Measurements from ENCODE around the gene GRK5.

The GRK5 gene

DNA sequence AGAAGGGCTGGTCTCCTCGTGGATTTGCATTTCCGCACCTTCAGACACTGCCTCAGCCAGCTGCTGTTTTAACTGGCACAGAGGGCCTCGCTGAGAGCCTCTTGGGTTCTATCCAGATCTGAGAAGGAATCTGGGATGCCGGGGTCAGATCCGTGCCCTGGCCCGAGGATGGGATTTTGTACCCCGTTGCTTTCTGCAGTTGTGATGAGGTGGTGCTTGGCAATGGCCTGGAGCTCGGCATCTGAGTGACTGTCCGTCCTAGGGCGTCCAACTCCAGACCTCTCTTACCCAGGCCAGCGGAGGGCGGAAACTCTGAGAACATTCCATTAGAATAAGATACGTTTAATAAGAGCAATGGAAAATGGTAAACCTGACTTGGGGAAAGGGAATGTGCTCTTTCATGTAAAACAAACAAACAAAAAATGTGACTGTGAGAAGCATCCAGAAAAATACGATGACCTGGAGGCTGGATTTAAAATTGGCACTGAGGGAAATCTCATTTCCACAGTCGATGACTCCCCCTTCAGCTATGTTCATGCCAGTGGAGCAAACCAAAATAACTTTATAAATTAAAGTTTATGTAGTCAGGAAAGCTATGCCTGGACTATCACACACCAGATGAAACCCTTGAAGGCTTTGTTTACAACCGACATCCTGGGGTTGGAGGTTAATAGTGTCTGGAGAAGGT lies 39.6 kb downstream of the GRK5 start:
- no peak for DNase-seq (ENCODE audit: low read depth)
- TF ChIP-seq, protein P1, sequence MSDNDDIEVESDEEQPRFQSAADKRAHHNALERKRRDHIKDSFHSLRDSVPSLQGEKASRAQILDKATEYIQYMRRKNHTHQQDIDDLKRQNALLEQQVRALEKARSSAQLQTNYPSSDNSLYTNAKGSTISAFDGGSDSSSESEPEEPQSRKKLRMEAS (IDR thresholded peaks at IDR 0.05; ENCODE audit: low read depth, low read length): no peak
- TF ChIP-seq, protein P2, sequence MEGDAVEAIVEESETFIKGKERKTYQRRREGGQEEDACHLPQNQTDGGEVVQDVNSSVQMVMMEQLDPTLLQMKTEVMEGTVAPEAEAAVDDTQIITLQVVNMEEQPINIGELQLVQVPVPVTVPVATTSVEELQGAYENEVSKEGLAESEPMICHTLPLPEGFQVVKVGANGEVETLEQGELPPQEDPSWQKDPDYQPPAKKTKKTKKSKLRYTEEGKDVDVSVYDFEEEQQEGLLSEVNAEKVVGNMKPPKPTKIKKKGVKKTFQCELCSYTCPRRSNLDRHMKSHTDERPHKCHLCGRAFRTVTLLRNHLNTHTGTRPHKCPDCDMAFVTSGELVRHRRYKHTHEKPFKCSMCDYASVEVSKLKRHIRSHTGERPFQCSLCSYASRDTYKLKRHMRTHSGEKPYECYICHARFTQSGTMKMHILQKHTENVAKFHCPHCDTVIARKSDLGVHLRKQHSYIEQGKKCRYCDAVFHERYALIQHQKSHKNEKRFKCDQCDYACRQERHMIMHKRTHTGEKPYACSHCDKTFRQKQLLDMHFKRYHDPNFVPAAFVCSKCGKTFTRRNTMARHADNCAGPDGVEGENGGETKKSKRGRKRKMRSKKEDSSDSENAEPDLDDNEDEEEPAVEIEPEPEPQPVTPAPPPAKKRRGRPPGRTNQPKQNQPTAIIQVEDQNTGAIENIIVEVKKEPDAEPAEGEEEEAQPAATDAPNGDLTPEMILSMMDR (IDR thresholded peaks at IDR 0.05; ENCODE audit: low read depth, low read length): no peak
- TF ChIP-seq MYC (IDR thresholded peaks at IDR 0.05; ENCODE audit: low read depth, low read length) (no peak), POLR2A (IDR thresholded peaks at IDR 0.05; ENCODE audit: extremely low read depth, insufficient read length) (no peak)
- no peak overlapping the region for H3K4me3 ChIP-seq (ENCODE audit: low read depth, low read length)

DNA sequence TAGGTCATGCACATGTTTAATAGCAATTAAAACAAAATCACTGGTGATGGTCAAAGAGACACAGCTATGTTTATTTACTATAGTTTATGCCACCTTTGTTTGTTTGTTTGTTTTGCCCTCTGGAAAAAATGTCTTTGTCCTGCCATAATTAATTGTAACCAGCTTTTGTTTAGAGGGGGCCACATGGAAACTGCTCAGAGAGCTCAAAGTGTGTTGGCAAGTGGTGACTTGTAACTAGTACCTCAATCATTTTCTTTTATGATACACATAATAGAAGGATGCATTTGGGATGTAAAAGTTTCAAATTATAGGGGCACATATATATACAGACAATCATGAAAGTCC lies 40.2 kb downstream of the GRK5 start:
- TF ChIP-seq POLR2A (IDR thresholded peaks at IDR 0.05; ENCODE audit: extremely low read depth, insufficient read length) (no peak), MYC (IDR thresholded peaks at IDR 0.05; ENCODE audit: low read depth, low read length) (no peak)
- TF ChIP-seq, protein P1 (IDR thresholded peaks at IDR 0.05; ENCODE audit: low read depth, low read length): no peak
- TF ChIP-seq, protein P2 (IDR thresholded peaks at IDR 0.05; ENCODE audit: low read depth, low read length): no peak
- no peak for DNase-seq (ENCODE audit: low read depth)
- H3K4me3 ChIP-seq (ENCODE audit: low read depth, low read length): no peak overlapping the region

DNA sequence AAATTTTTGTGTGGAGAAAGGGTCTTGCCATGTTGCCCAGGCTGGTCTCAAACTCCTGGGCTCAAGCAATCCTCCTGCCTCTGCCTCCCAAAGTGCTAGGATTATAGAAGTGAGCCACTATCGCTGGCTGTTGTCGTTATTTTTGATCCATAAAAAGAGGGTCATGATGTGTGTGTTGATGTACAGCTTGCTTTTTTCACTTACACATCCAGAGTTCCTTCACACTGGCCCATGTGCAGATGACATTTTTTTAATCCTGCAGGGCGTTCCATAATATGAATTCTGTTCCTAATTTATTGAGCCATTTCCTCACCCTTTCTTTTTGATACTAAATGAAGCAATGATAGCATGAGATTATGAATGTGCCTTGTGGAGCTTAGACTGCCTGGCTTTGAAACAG lies 40.8 kb downstream of the GRK5 start:
- TF ChIP-seq, protein P1 (IDR thresholded peaks at IDR 0.05; ENCODE audit: low read depth, low read length): no peak
- TF ChIP-seq MYC (IDR thresholded peaks at IDR 0.05; ENCODE audit: low read depth, low read length) (no peak), POLR2A (IDR thresholded peaks at IDR 0.05; ENCODE audit: extremely low read depth, insufficient read length) (no peak)
- TF ChIP-seq, protein P2 (IDR thresholded peaks at IDR 0.05; ENCODE audit: low read depth, low read length): no peak
- DNase-seq (ENCODE audit: low read depth): no peak
- H3K4me3 ChIP-seq (ENCODE audit: low read depth, low read length): no peak overlapping the region

DNA sequence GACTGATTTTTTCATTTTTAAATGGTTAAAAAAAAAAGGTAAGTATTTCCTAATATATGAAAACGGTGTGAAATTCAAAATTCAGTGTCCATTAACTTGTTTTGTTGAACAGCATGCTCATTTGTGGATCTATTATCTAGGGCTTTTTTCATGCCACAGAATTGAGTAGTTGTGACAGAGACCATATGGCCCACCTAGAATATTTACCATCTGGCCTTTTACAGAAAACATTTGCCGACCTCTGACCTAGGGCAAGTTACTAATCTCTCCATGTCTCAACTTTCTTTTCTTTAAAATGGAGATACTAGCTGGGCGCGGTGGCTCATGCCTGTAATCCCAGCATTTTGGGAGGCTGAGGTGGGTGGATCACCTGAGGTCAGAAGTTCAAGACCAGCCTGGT lies 41.3 kb downstream of the GRK5 start:
- TF ChIP-seq, protein P1 (IDR thresholded peaks at IDR 0.05; ENCODE audit: low read depth, low read length): no peak
- TF ChIP-seq MYC (IDR thresholded peaks at IDR 0.05; ENCODE audit: low read depth, low read length): no peak
- no peak for TF ChIP-seq POLR2A (IDR thresholded peaks at IDR 0.05; ENCODE audit: extremely low read depth, insufficient read length)
- TF ChIP-seq, protein P2 (IDR thresholded peaks at IDR 0.05; ENCODE audit: low read depth, low read length): no peak
- DNase-seq (ENCODE audit: low read depth): no peak
- H3K4me3 ChIP-seq (ENCODE audit: low read depth, low read length): no peak overlapping the region

DNA sequence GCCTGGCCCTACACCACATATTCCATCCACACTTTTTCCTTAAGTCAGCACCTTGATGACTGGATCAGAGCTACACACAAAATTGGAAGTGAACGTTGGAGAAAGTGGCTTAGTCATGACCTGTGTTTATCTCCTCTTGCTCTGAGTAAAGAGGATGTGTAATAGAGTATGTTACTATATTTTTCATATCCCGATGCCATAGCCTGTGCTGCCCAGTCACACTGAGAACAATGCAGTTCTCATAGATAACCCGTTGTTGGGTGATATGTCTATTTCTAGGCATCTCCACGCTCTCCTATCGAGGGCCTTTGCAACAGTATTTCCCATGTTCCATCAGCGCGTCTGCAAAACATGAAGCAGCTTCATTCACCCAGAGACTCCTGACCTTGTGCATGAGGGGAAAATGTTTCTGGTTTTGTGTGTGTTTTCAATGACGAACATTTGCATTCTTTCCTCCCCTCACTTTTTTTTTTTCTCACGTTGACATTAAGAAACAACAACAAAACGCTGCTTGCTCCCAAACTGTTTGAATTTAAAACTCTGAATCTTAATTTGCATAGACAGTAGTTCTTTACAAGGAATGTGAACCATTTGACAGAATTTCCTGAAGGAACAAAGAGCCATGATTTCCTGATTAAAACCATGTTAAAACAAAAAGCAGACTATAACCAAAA lies 43.4 kb downstream of the GRK5 start:
- TF ChIP-seq MYC (IDR thresholded peaks at IDR 0.05; ENCODE audit: low read depth, low read length) (no peak), POLR2A (IDR thresholded peaks at IDR 0.05; ENCODE audit: extremely low read depth, insufficient read length) (no peak)
- TF ChIP-seq, protein P1 (IDR thresholded peaks at IDR 0.05; ENCODE audit: low read depth, low read length): no peak
- TF ChIP-seq, protein P2 (IDR thresholded peaks at IDR 0.05; ENCODE audit: low read depth, low read length): no peak

More for the DNA sequence above, 43.4 kb downstream of the GRK5 start:
- no peak for DNase-seq (ENCODE audit: low read depth)
- no peak overlapping the region for H3K4me3 ChIP-seq (ENCODE audit: low read depth, low read length)
